ENCODE data around the gene PRLR.

- TF ChIP-seq POLR2A (IDR thresholded peaks at IDR 0.05): no peak
- TF ChIP-seq, protein P1, sequence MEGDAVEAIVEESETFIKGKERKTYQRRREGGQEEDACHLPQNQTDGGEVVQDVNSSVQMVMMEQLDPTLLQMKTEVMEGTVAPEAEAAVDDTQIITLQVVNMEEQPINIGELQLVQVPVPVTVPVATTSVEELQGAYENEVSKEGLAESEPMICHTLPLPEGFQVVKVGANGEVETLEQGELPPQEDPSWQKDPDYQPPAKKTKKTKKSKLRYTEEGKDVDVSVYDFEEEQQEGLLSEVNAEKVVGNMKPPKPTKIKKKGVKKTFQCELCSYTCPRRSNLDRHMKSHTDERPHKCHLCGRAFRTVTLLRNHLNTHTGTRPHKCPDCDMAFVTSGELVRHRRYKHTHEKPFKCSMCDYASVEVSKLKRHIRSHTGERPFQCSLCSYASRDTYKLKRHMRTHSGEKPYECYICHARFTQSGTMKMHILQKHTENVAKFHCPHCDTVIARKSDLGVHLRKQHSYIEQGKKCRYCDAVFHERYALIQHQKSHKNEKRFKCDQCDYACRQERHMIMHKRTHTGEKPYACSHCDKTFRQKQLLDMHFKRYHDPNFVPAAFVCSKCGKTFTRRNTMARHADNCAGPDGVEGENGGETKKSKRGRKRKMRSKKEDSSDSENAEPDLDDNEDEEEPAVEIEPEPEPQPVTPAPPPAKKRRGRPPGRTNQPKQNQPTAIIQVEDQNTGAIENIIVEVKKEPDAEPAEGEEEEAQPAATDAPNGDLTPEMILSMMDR (IDR thresholded peaks at IDR 0.05): no peak
These were observed 70.9 kb downstream of the PRLR start for GRCh38 chr5:35159370-35159742.

All from right lobe of liver (tissue), 4 donors.